HG03066 (cell line): ENCODE data around the gene FHIP2A.
"Not testable (repeated sequence)": the region's sequence is repeated elsewhere in the genome, so short reads cannot be mapped to it uniquely, and the experiment has no call there.

ENCODE experiments used
- ATAC-seq: cut with Tn5 transposase; IDR thresholded peaks from one replicate; pipeline ENCODE4 v1.9.1; 2021; ENCODE audit warnings: low read depth; ENCODE audit not compliant: unreplicated experiment

Gene FHIP2A

DNA sequence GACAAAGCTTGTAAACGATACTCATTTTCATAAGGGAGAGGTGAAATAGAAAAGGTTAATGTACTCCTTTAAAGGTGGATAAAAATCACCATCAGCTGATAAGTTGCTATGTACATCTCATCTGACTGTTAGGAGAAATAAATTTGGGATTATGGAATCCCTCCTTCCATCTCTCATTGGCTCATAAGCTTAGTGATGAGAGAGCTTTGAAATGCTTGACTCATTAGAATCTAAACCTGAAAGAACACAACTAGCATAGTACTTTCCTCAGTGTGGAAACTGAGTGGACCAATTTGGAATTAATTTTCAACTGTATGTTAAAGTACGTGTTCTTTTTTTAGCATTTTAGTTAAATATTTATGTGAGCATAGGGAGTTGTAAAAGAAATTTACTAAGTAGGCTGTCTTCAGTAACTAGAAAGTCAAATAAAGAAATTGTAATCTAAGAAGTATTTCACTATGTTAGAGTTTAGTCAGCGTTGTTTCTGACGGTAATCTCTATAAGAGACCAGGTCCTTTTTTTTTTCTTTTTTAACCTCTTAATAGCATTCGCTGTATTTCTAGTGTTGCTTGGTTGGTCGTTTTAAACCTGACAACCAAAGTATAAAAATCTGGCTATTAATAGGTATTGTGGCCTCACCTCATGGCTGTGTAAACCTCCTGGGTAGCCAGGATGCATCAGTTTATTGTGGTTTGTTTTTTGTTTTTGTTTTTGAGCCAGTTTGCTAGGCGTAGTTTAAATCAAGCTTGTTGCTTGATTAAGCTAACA lies 34.4 kb downstream of the FHIP2A start:
- ATAC-seq = no peak

DNA sequence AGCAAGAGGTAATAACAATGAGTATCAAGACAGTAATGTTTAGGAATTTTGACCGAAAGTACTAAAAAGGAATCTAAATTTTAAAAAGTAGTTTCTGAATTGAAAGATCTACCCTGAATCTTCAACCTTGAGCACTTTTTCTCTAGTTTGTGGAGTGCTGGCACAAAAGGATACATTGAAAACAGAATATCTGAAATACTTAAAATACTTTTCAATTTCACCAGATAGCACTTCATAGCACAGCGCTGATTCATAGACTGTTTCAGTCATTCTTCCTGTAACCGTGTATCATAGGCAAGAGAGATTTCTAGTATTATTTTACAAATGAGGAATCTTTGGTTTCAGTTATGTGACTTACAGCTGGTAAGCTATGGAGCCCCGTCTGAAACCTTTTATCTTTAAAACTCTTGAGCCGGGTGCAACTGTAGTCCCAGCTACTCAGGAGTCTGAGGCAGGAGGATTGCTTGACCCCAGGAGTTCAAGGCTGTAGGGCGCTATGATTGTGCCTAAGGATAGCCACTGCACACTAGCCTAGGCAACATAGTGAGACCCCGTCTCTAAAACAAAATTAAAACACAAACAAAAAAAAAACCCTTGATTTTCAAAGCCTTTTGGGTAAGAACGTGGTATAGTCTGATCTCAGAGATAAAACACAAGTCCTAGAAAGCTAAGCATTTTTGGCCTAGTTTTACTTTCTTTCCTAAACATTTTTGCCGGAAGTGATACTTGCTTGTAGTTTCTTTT lies 35.1 kb downstream of the FHIP2A start:
- no peak for ATAC-seq

DNA sequence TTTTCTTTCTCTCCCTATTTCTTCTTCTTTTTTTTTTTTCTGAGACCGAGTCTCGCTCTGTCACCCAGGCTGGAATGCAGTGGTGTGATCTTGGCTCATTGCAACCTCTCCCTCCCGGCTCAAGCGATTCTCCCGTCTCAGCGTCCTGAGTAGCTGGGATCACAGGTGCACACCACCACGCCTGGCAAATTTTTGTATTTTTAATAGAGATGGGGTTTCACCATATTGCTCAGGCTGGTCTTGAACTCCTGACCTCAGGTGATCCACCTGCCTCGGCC lies 35.6 kb downstream of the FHIP2A start:
- not testable (repeated sequence) for ATAC-seq

DNA sequence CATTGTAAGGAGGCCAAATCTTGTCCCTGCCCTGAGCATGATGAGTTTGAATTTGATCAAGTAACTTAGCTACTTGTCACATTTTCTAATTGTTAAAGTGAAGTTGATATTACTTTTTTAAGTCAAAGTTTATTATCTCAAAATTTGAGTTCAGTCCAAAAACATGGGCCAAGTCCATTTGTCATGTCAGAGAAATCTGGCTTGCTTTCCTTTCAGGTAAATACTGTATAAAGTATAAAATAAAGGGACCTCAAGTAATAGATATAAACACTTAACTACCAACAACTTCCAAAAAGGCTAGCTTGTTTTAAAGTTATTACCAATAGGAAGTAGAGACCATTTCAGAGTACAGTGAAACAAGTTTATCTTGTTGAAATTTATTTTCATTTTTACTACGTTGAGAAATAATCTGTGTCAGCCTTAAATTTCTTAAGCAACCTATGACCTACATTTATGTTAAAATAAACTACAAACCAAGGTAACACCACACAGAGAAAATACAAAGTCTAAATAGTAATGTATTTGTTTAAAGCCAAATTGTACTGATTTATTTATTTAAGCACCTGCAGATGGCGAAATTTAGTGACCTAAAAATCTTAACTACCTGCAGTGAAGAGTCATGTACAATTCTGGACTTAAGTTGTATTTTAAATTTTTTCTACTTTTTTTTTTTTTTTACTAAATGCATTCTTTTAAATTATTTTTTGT lies 36.5 kb downstream of the FHIP2A start:
- ATAC-seq = no peak

DNA sequence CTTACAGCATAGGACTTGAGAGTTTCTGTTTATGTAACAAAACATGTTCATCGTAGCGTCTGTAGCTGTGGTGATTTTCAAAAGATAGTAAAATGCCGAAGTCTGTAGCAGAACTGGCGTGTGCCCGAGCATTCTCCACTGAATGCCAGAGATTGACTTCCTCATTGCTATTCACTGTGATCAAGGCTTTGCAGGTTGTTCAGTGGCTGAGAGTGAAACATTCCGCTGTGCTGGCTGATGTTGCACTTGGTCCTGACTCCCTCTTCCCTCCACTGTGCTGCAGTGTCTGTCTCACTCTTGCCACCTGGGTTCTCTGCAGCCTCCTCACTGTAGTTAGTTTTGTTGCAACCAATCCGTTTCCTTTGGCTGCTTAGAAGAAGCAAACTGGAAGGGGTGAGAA lies 37.6 kb downstream of the FHIP2A start:
- no peak for ATAC-seq

DNA sequence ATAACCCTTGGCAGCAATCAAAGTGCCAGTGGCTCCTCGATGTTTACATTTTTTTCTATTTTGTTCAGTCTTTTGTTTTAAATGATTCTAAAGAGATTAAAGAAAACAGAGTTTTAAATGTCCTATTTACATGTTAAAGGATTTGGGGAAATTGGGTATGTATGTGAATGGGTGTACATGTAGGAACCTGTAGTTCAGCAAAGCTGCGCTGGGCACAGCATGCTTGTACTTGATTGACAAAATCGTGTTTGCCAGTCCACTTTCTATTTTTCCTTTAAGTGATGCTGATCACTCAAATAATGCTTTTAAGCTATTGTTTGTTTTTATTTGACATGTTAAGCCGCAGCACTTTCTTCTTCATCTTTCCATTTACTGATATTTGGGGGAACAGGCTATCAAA lies 40.9 kb downstream of the FHIP2A start:
- ATAC-seq = no peak

DNA sequence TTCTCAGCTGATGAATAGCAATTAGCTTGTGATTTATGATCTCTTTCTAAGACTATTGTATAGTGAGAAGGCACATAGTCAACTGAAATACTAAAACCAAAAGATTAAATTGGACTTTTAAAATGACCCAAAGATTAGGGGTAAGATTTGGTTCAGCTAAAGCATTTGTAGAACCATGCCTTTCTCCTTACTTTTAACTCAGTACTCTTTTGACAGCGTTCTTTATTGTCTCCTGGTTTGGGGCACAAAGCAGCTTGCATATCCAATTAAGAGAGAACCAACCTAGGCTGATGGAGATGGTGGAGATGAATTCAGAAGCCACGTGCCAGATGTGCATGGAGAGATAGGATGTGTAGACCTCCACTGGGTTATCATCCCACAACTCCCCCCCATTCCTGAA lies 45.8 kb downstream of the FHIP2A start:
- no peak for ATAC-seq

DNA sequence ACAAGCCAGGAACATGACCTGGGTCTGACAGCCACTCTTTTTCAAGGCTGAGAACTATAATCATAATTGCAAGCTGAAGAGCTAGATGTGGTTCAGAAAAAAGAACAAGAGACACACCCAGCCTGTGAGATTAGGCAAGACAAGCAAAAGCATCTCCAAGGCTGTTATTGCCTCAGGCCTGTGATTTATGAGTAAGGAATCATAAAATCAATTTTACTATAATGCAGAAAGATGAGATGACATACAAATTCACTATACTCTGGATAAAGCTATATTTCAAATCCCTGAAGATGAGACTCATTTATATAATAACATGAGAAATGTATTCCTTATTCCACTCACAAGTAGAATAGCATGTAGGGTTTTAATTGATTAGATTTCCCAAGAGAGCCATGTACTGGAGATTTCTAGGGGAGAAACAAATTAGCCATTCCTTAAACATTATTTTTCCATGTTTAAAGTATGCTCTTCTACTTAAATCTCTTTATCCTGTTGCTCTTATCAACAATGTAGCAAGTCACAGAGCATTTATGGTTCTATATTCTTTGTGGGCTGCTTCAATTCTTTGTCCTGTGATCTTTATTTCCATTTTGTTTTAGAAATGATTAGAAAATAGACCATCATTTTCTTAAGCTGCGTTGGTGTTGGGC lies 47.4 kb downstream of the FHIP2A start:
- ATAC-seq = no peak

DNA sequence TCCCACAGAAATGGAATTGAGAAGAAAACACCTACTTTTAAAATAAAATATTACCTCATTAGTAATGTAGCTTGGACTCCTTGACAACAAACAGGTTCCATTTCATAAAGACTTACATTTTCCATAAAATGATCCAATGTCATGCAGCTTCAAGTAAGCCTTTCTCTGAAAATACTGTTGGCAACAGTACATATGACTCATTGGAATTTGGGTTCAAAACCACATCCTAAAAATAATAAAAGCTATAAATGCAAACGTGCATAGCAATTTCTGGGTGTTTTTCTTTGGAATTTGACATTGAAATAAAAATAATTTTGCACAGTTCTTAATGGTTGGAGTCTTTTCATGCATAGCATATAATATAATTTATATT lies 47.9 kb downstream of the FHIP2A start:
- no peak for ATAC-seq

DNA sequence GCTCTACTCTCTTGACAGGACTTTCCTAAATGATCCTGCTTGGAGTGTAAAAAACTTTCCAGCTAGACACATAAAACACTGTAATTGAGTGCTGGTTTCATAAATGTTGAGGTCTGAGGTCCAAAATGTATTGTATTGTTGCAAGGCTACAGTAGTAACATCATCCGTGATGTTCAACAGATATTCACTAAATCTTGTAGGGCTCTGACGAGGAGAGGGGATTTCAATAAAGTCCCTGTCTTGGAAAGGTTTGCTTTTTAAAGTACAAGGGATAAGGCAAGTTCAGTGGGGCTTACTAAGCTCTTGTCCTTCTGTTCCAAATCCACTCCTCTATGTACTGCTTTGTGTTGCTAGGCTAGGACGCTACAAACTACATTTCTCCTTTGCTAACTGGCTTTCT lies 48.9 kb downstream of the FHIP2A start:
- ATAC-seq = no peak

DNA sequence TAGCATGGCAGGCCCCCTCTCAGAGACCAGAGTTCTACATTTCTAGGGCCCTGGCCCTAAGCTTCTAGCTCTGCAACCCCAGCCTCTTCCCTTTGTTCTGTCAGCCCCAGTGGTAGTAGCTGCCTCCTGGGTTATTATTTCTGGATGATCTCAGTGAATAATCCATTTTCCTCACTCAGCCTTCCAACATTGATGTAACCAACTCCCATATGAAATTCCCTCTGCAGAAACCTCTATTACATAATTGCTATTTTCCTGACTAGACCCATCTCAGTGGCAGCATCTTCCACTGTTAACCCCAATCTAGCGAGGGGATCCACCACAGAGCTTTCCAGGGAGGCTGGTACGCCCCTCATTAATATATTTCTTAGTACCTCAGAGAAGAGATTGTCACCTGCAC lies 49.8 kb downstream of the FHIP2A start:
- no peak for ATAC-seq
